ENCODE data around the gene SHANK1.

The SHANK1 gene

GRCh38 chr19:50644315-50644915 is 75.2 kb downstream of the SHANK1 start:
- no peak for TF ChIP-seq CTCF (IDR thresholded peaks at IDR 0.05; ENCODE audit: borderline replicate concordance, control extremely low read depth, extremely low read depth, insufficient read depth, missing control alignments)
- in situ Hi-C loops (cut with MboI; ENCODE audit: low sequenced_read_pairs, unreplicated experiment), result no loop called here
- DNase-seq (ENCODE audit: low spot score), result no peak

GRCh38 chr19:50640368-50640767 is 79.2 kb downstream of the SHANK1 start:
- in situ Hi-C loops (cut with MboI; ENCODE audit: low sequenced_read_pairs, unreplicated experiment), result no loop called here
- TF ChIP-seq CTCF (IDR thresholded peaks at IDR 0.05; ENCODE audit: borderline replicate concordance, control extremely low read depth, extremely low read depth, insufficient read depth, missing control alignments), result no peak
- DNase-seq (ENCODE audit: low spot score), result no peak

- in situ Hi-C loops (cut with MboI; ENCODE audit: low sequenced_read_pairs, unreplicated experiment), result no loop called here
- no peak for TF ChIP-seq CTCF (IDR thresholded peaks at IDR 0.05; ENCODE audit: borderline replicate concordance, control extremely low read depth, extremely low read depth, insufficient read depth, missing control alignments)
- peak; percentile 68 for DNase-seq (ENCODE audit: low spot score)
Measured at GRCh38 chr19:50639121-50640112, 80.2 kb downstream of the SHANK1 start, which contains the start of gene SYT3. SYT3 (minus strand) TSS chr19:50639881; CDS start chr19:50637411, 2,470 bp downstream.

GRCh38 chr19:50638600-50638999 is 81.0 kb downstream of the SHANK1 start:
- no peak for DNase-seq (ENCODE audit: low spot score)
- in situ Hi-C loops (cut with MboI; ENCODE audit: low sequenced_read_pairs, unreplicated experiment), result no loop called here
- TF ChIP-seq CTCF (IDR thresholded peaks at IDR 0.05; ENCODE audit: borderline replicate concordance, control extremely low read depth, extremely low read depth, insufficient read depth, missing control alignments), result no peak

GRCh38 chr19:50636317-50637085 is 83.1 kb downstream of the SHANK1 start:
- no peak for DNase-seq (ENCODE audit: low spot score)

More at GRCh38 chr19:50636317-50637085, 83.1 kb downstream of the SHANK1 start:
- no peak for TF ChIP-seq CTCF (IDR thresholded peaks at IDR 0.05; ENCODE audit: borderline replicate concordance, control extremely low read depth, extremely low read depth, insufficient read depth, missing control alignments)
- in situ Hi-C loops (cut with MboI; ENCODE audit: low sequenced_read_pairs, unreplicated experiment), result no loop called here

Data from GM13976 (cell line).